ENCODE measurements around the gene SEBOX. TPM values are rescaled to one million over a fixed set of nuclear protein-coding genes. Genes with fewer than 3 reads are reported as not detected.
"Not testable (repeated sequence)": the region's sequence is repeated elsewhere in the genome, so short reads cannot be mapped to it uniquely, and the experiment has no call there.

Gene SEBOX
- total and polyA plus RNA-seq, 5 experiments from 2014 or later, result not detected

GRCh38 chr17:28344435-28344901 lies 20.5 kb downstream of the SEBOX start:
- DNase-seq, result no peak
- Mint-ChIP-seq H3K27ac (peak overlapping the region in 2 of 10 donors; percentile 37 to 61), H3K27me3 (no peaks in the 10 kb centered on the region), H3K4me1 (peaks cover 0 to 14% (median 2%) of the 10 kb centered on the region in 4 donors), H3K36me3 (peaks cover 0 to 69% (median 3%) of the 10 kb centered on the region in 3 donors), H3K9me3 (no peaks in the 10 kb centered on the region), H3K4me3 (no peak overlapping the region)
- POLR2A ChIA-PET, result interaction anchor here (0.7 to 1.6 kb wide), 3 partner anchors 9 to 13 kb away, joined by 3 to 4 read pairs (median 4); partner anchors contain the start of genes IFT20, POLDIP2 and TNFAIP1
- no peak for ATAC-seq

GRCh38 chr17:28344011-28344410 lies 21.0 kb downstream of the SEBOX start:
- POLR2A ChIA-PET, result interaction anchor here (1.6 kb wide), 1 partner anchor 13 kb away, joined by 4 read pairs; the partner anchor contains the start of gene POLDIP2
- H3K36me3 Mint-ChIP-seq, result peaks cover 0 to 66% (median 3%) of the 10 kb centered on the region in 3 donors
- H3K4me1 Mint-ChIP-seq, result peaks cover 0 to 16% (median 2%) of the 10 kb centered on the region in 4 donors
- peak overlapping the region in 5 of 10 donors; percentile 46 to 79 (median 61) for H3K27ac Mint-ChIP-seq
- H3K4me3 Mint-ChIP-seq, result no peak overlapping the region
- DNase-seq, result no peak
- ATAC-seq, result no peak
- no peaks in the 10 kb centered on the region for H3K9me3 Mint-ChIP-seq
- H3K27me3 Mint-ChIP-seq, result no peaks in the 10 kb centered on the region

GRCh38 chr17:28343491-28343932 lies 21.5 kb downstream of the SEBOX start:
- Mint-ChIP-seq H3K4me3 (no peak overlapping the region), H3K27ac (peak overlapping the region in 7 of 10 donors; percentile 6 to 79 (median 61)), H3K4me1 (peaks cover 0 to 19% (median 3%) of the 10 kb centered on the region in 4 donors), H3K27me3 (no peaks in the 10 kb centered on the region), H3K9me3 (no peaks in the 10 kb centered on the region), H3K36me3 (peaks cover 0 to 61% (median 3%) of the 10 kb centered on the region in 3 donors)
- POLR2A ChIA-PET, result interaction anchor here (1.6 kb wide), 1 partner anchor 14 kb away, joined by 4 read pairs; the partner anchor contains the start of gene POLDIP2
- ATAC-seq, result peak in 1 of 2 donors; percentile 54
- DNase-seq, result no peak

GRCh38 chr17:28342313-28342712 lies 22.7 kb downstream of the SEBOX start:
- Mint-ChIP-seq H3K27me3 (no peaks in the 10 kb centered on the region), H3K27ac (peak overlapping the region in 2 of 10 donors; percentile 41 to 80), H3K9me3 (no peaks in the 10 kb centered on the region), H3K4me3 (no peak overlapping the region), H3K4me1 (peaks cover 5 to 29% (median 12%) of the 10 kb centered on the region in 4 donors), H3K36me3 (peaks cover 0 to 51% (median 3%) of the 10 kb centered on the region in 3 donors)
- POLR2A ChIA-PET, result no interaction called here
- no peak for DNase-seq
- ATAC-seq, result no peak

- Mint-ChIP-seq H3K27me3 (no peaks in the 10 kb centered on the region), H3K4me3 (no peak overlapping the region), H3K9me3 (no peaks in the 10 kb centered on the region), H3K4me1 (peaks cover 11 to 37% (median 19%) of the 10 kb centered on the region in 4 donors), H3K36me3 (peaks cover 0 to 44% (median 3%) of the 10 kb centered on the region in 3 donors), H3K27ac (peak overlapping the region in 1 of 10 donors; percentile 35)
- POLR2A ChIA-PET, result no interaction called here
- ATAC-seq, result no peak
- DNase-seq, result no peak
These were observed 23.5 kb downstream of the SEBOX start for GRCh38 chr17:28341516-28341915.

- H3K27me3 Mint-ChIP-seq, result no peaks in the 10 kb centered on the region
- POLR2A ChIA-PET, result interaction anchor here (0.7 kb wide), 1 partner anchor 18 kb away, joined by 4 read pairs; no protein-coding TSS in a partner anchor
- ATAC-seq, result no peak
- peak overlapping the region in 1 of 10 donors; percentile 8 for H3K27ac Mint-ChIP-seq
- DNase-seq, result no peak
- H3K4me3 Mint-ChIP-seq, result no peak overlapping the region
- H3K9me3 Mint-ChIP-seq, result no peaks in the 10 kb centered on the region
- peaks cover 0 to 36% (median 3%) of the 10 kb centered on the region in 3 donors for H3K36me3 Mint-ChIP-seq
- H3K4me1 Mint-ChIP-seq, result peaks cover 16 to 45% (median 30%) of the 10 kb centered on the region in 4 donors
These were observed 24.6 kb downstream of the SEBOX start for GRCh38 chr17:28340374-28340773.

GRCh38 chr17:28339431-28339830 lies 25.6 kb downstream of the SEBOX start:
- no peaks in the 10 kb centered on the region for H3K27me3 Mint-ChIP-seq
- H3K4me1 Mint-ChIP-seq, result peaks cover 20 to 53% (median 40%) of the 10 kb centered on the region in 4 donors

GRCh38 chr17:28338769-28339212 lies 26.2 kb downstream of the SEBOX start:
- POLR2A ChIA-PET, result interaction anchor here (0.6 to 1.5 kb wide), 3 partner anchors 18 to 837 kb away, joined by 4 to 5 read pairs (median 4); partner anchors contain the start of gene POLDIP2

More at GRCh38 chr17:28339431-28339830, 25.6 kb downstream of the SEBOX start:
- no peak overlapping the region for H3K4me3 Mint-ChIP-seq
- POLR2A ChIA-PET, result interaction anchor here (0.6 kb wide), 2 partner anchors 45 to 837 kb away, joined by 4 read pairs; no protein-coding TSS in a partner anchor
- H3K36me3 Mint-ChIP-seq, result peaks cover 0 to 30% (median 3%) of the 10 kb centered on the region in 3 donors
- ATAC-seq, result no peak
- no peaks in the 10 kb centered on the region for H3K9me3 Mint-ChIP-seq
- peak overlapping the region in 1 of 10 donors; percentile 27 for H3K27ac Mint-ChIP-seq
- no peak for DNase-seq

GRCh38 chr17:28338056-28338768 lies 26.8 kb downstream of the SEBOX start:
- ATAC-seq (no peak), DNase-seq (no peak)
- H3K27me3 Mint-ChIP-seq, result no peaks in the 10 kb centered on the region
- peaks cover 0 to 27% (median 3%) of the 10 kb centered on the region in 3 donors for H3K36me3 Mint-ChIP-seq
- peak overlapping the region in 1 of 10 donors; percentile 25 for H3K27ac Mint-ChIP-seq
- POLR2A ChIA-PET, result interaction anchor here (0.6 to 1.5 kb wide), 3 partner anchors 13 to 268 kb away, joined by 3 to 5 read pairs (median 3); partner anchors contain the start of gene POLDIP2
- peaks cover 26 to 55% (median 50%) of the 10 kb centered on the region in 4 donors for H3K4me1 Mint-ChIP-seq
- peak overlapping the region in 4 of 10 donors; percentile 29 to 99 (median 63) for H3K4me3 Mint-ChIP-seq
- no peaks in the 10 kb centered on the region for H3K9me3 Mint-ChIP-seq

More at GRCh38 chr17:28338769-28339212, 26.2 kb downstream of the SEBOX start:
- DNase-seq, ATAC-seq, H3K9me3 Mint-ChIP-seq, H3K27me3 Mint-ChIP-seq: not testable (repeated sequence)
- peaks cover 27 to 54% (median 45%) of the 10 kb centered on the region in 4 donors for H3K4me1 Mint-ChIP-seq
- peak overlapping the region in 2 of 10 donors; percentile 29 to 30 for H3K4me3 Mint-ChIP-seq
- H3K36me3 Mint-ChIP-seq, result peaks cover 0 to 27% (median 3%) of the 10 kb centered on the region in 3 donors
- peak overlapping the region in 1 of 10 donors; percentile 25 for H3K27ac Mint-ChIP-seq

- ATAC-seq (no peak), DNase-seq (peak in 1 of 10 donors; percentile 19)
- peaks cover 29 to 64% (median 56%) of the 10 kb centered on the region in 4 donors for H3K4me1 Mint-ChIP-seq
These were observed 28.8 kb downstream of the SEBOX start for GRCh38 chr17:28335959-28336871.

GRCh38 chr17:28335201-28335958 lies 29.6 kb downstream of the SEBOX start, which contains the start of the genes IFT20 and TNFAIP1:
Gene IFT20 (minus strand): TSS chr17:28335472. CDS start chr17:28331985, 3,487 bp downstream.
Gene TNFAIP1 (plus strand): TSS chr17:28335761. CDS start chr17:28339522, 3,761 bp downstream.
- H3K9me3 Mint-ChIP-seq, result no peaks in the 10 kb centered on the region
- POLR2A ChIA-PET, result interaction anchor here (0.6 to 3.8 kb wide), 23 partner anchors 9 to 616 kb away, joined by 3 to 99 read pairs (median 4); partner anchors contain the start of genes BLTP2, LYRM9, NEK8 and PHF12
- ATAC-seq (peak; percentile 94), DNase-seq (peak; percentile 89 to 99 (median 98))
- peaks cover 0 to 22% (median 2%) of the 10 kb centered on the region in 3 donors for H3K36me3 Mint-ChIP-seq
- peak within 1 kb of the TSS; percentile 83 to 99 (median 97) for H3K27ac Mint-ChIP-seq
- H3K27me3 Mint-ChIP-seq, result no peaks in the 10 kb centered on the region
- peak within 1 kb of the TSS; percentile 93 to 99 (median 98) for H3K4me3 Mint-ChIP-seq
- peaks cover 29 to 64% (median 56%) of the 10 kb centered on the region in 4 donors for H3K4me1 Mint-ChIP-seq

More at GRCh38 chr17:28335959-28336871, 28.8 kb downstream of the SEBOX start:
- peak overlapping the region; percentile 93 to 99 (median 98) for H3K4me3 Mint-ChIP-seq
- peaks cover 0 to 20% (median 2%) of the 10 kb centered on the region in 3 donors for H3K36me3 Mint-ChIP-seq
- POLR2A ChIA-PET, result interaction anchor here (0.6 to 3.8 kb wide), 22 partner anchors 9 to 616 kb away, joined by 3 to 99 read pairs (median 4); partner anchors contain the start of genes BLTP2, LYRM9, NEK8 and PHF12
- H3K9me3 Mint-ChIP-seq, result no peaks in the 10 kb centered on the region
- peak overlapping the region; percentile 19 to 99 (median 97) for H3K27ac Mint-ChIP-seq
- no peaks in the 10 kb centered on the region for H3K27me3 Mint-ChIP-seq
